ENCODE results near the gene KIR2DL4.
"Not testable (repeated sequence)": the region's sequence is repeated elsewhere in the genome, so short reads cannot be mapped to it uniquely, and the experiment has no call there.

KIR2DL4 gene

DNA sequence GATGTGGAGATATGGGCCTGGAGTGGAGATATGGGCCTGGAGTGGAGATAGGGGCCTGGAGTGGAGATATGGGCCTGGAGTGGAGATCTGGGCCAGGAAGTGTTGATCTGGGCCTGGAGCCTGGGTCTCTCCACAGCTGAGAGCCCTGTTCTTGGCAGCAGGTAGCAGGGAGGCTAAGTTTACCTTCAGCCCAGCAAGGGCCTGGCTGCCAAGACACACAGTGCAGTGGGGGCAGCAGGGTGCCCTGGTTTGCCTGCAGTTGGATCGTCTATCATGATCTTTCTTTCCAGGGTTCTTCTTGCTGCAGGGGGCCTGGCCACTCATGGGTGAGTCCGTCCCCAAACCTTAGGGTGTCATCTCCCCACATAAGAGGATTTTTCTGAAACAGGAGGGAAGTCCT is 47.5 kb downstream of the KIR2DL4 start:
- DNase-seq (ENCODE audit: extremely low spot score) = no peak
- ChIA-PET POLR2A (no interaction called here), CTCF (no interaction called here)
- TF ChIP-seq, protein P1, sequence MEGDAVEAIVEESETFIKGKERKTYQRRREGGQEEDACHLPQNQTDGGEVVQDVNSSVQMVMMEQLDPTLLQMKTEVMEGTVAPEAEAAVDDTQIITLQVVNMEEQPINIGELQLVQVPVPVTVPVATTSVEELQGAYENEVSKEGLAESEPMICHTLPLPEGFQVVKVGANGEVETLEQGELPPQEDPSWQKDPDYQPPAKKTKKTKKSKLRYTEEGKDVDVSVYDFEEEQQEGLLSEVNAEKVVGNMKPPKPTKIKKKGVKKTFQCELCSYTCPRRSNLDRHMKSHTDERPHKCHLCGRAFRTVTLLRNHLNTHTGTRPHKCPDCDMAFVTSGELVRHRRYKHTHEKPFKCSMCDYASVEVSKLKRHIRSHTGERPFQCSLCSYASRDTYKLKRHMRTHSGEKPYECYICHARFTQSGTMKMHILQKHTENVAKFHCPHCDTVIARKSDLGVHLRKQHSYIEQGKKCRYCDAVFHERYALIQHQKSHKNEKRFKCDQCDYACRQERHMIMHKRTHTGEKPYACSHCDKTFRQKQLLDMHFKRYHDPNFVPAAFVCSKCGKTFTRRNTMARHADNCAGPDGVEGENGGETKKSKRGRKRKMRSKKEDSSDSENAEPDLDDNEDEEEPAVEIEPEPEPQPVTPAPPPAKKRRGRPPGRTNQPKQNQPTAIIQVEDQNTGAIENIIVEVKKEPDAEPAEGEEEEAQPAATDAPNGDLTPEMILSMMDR (IDR thresholded peaks at IDR 0.05; ENCODE audit: control extremely low read depth, extremely low read depth, low read depth, missing control alignments) = no peak

DNA sequence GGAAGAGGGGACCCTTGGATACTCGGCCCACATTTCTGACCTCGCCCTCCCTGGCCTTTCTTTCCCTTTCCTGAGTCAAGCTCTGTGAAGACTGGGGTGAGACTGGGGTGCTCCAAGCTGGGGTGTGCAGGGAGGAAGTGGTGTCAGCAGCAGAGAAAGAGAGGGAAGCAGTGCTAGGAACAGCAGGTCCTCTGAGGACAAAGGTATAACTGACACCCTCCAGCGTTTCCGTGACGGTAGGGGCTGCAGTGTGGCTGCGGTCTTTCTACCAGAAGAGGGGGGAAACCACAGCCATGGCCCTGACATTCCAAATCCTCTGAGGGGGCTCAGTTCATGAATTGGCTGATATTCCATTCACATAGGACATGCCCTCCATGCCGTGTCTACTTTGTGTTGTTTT is 47.9 kb downstream of the KIR2DL4 start:
- DNase-seq (ENCODE audit: extremely low spot score) = no peak
- TF ChIP-seq, protein P1 (IDR thresholded peaks at IDR 0.05; ENCODE audit: control extremely low read depth, extremely low read depth, low read depth, missing control alignments) = no peak
- ChIA-PET CTCF (no interaction called here), POLR2A (no interaction called here)

DNA sequence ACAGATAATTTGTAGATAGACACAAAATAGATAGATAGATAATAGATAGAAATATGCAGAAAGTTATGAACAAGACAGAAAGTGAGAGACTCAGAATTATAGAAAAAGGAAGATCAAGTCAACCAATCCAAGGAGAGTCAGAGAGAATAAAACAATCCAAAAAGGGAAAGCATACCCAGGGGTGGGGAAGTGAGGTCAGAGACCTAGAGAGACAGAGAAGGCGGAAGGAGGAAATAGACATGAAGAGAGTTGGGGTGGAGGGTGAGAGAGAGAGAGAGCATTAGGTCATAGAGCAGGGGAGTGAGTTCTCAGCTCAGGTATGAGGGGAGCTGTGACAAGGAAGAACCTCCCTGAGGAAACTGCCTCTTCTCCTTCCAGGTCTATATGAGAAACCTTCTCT is 51.8 kb downstream of the KIR2DL4 start:
- CTCF ChIA-PET; POLR2A ChIA-PET; DNase-seq (ENCODE audit: extremely low spot score): not testable (repeated sequence)

DNA sequence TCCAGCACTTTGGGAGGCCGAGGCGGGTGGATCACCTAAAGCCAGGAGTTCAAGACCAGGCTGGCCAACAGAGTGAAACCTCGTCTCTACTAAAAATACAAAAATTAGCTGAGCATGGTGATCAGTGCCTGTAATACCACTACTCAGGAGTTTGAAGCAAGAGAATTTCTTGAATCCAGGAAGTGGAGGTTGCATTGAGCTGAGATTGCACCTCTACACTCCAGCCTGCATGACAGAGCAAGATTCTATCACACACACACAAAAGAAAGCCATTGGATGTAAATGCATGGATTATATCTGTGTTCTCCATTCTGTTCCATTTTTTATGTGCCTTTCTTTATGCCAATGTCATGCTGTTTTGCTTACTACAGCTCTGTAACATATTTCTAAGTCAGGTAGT is 55.1 kb downstream of the KIR2DL4 start:
- DNase-seq (ENCODE audit: extremely low spot score); CTCF ChIA-PET; POLR2A ChIA-PET: not testable (repeated sequence)

DNA sequence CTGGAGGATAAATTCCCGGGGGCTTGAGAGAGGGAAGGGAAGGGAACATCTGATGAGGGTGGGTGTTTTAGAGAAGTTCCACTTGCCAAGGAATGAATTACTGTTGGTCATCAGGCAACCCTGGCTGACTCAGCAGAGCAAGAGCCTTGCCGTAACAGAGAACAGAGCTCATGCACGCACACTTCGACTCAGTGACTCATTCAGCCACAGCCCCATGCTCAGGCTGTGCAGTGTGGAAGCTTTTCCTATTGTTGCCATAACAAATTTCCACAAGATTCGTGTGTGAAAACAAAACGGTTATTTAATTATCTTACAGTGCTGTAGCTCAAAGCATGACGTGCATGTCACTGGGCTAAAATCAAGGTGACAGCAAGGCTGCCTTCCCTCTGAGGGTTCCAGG is 56.0 kb downstream of the KIR2DL4 start:
- CTCF ChIA-PET = not testable (repeated sequence)

DNA sequence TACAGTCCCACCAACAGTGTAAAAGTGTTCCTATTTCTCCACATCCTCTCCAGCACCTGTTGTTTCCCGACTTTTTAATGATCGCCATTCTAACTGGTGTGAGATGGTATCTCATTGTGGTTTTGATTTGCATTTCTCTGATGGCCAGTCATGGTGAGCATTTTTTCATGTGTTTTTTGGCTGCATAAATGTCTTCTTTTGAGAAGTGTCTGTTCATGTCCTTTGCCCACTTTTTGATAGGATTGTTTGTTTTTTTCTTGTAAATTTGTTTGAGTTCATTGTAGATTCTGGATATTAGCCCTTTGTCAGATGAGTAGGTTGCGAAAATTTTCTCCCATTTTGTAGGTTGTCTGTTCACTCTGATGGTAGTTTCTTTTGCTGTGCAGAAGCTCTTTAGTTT is 60.0 kb downstream of the KIR2DL4 start:
- POLR2A ChIA-PET; DNase-seq (ENCODE audit: extremely low spot score); CTCF ChIA-PET: not testable (repeated sequence)

More for the DNA sequence above, 56.0 kb downstream of the KIR2DL4 start:
- DNase-seq (ENCODE audit: extremely low spot score); POLR2A ChIA-PET: not testable (repeated sequence)

Data from GM10248 (cell line).